CD4-positive, alpha-beta T cell treated with Interleukin-1 beta for 1 hour (primary cell): Measurements from ENCODE around the gene BMERB1.
"Not testable (repeated sequence)": the region's sequence is repeated elsewhere in the genome, so short reads cannot be mapped to it uniquely, and the experiment has no call there.

Experiments used
- DNase-seq, 2 donors: peaks; one replicate each; pipeline ENCODE4 v3.0.0-alpha.2; 2020 to 2022

BMERB1 gene

GRCh38 chr16:15571557-15571956 is 137.2 kb downstream of the BMERB1 start:
- DNase-seq = no peak

GRCh38 chr16:15572329-15573001 is 138.1 kb downstream of the BMERB1 start:
- no peak for DNase-seq

GRCh38 chr16:15573274-15573895 is 139.0 kb downstream of the BMERB1 start:
- no peak for DNase-seq

- not testable (repeated sequence) for DNase-seq
Measured at GRCh38 chr16:15573896-15574613, 139.7 kb downstream of the BMERB1 start.

GRCh38 chr16:15574614-15574948 is 140.2 kb downstream of the BMERB1 start:
- no peak for DNase-seq

GRCh38 chr16:15575293-15576049 is 141.1 kb downstream of the BMERB1 start:
- no peak for DNase-seq

GRCh38 chr16:15576960-15577958 is 142.9 kb downstream of the BMERB1 start:
- DNase-seq = no peak

- DNase-seq = no peak
Measured at GRCh38 chr16:15578824-15579223, 144.4 kb downstream of the BMERB1 start.

- DNase-seq = no peak
Measured at GRCh38 chr16:15581127-15581815, 146.9 kb downstream of the BMERB1 start.

- DNase-seq = no peak
Measured at GRCh38 chr16:15583526-15583925, 149.1 kb downstream of the BMERB1 start.

GRCh38 chr16:15585956-15586355 is 151.6 kb downstream of the BMERB1 start:
- no peak for DNase-seq

- DNase-seq = no peak
Measured at GRCh38 chr16:15586716-15587115, 152.3 kb downstream of the BMERB1 start.

- no peak for DNase-seq
Measured at GRCh38 chr16:15587152-15587825, 152.9 kb downstream of the BMERB1 start.

GRCh38 chr16:15592324-15592723 is 157.9 kb downstream of the BMERB1 start:
- DNase-seq = peak; percentile 10 to 20

- DNase-seq = peak in 1 of 2 donors; percentile 32
Measured at GRCh38 chr16:15593235-15593634, 158.8 kb downstream of the BMERB1 start.

GRCh38 chr16:15594711-15595320 is 160.4 kb downstream of the BMERB1 start:
- DNase-seq = no peak

GRCh38 chr16:15597135-15597534 is 162.7 kb downstream of the BMERB1 start:
- no peak for DNase-seq

- no peak for DNase-seq
Measured at GRCh38 chr16:15597822-15598647, 163.6 kb downstream of the BMERB1 start.

- DNase-seq = no peak
Measured at GRCh38 chr16:15598648-15599190, 164.3 kb downstream of the BMERB1 start.
